ENCODE data around the gene CTNNA2.

Gene CTNNA2

GRCh38 chr2:80303006-80303908, 790.4 kb downstream of the CTNNA2 start:
- DNase-seq (ENCODE audit: low read depth in 2 of 2), result peak in 1 of 2 donors; percentile 6
- no peak for TF ChIP-seq CTCF (IDR thresholded peaks at IDR 0.05; ENCODE audit: low read depth, low read length)
- H3K4me3 ChIP-seq (replicated peaks in 1 of 2; ENCODE audit: low read depth in 2 of 2, low read length in 2 of 2), result no peak overlapping the region

DNA sequence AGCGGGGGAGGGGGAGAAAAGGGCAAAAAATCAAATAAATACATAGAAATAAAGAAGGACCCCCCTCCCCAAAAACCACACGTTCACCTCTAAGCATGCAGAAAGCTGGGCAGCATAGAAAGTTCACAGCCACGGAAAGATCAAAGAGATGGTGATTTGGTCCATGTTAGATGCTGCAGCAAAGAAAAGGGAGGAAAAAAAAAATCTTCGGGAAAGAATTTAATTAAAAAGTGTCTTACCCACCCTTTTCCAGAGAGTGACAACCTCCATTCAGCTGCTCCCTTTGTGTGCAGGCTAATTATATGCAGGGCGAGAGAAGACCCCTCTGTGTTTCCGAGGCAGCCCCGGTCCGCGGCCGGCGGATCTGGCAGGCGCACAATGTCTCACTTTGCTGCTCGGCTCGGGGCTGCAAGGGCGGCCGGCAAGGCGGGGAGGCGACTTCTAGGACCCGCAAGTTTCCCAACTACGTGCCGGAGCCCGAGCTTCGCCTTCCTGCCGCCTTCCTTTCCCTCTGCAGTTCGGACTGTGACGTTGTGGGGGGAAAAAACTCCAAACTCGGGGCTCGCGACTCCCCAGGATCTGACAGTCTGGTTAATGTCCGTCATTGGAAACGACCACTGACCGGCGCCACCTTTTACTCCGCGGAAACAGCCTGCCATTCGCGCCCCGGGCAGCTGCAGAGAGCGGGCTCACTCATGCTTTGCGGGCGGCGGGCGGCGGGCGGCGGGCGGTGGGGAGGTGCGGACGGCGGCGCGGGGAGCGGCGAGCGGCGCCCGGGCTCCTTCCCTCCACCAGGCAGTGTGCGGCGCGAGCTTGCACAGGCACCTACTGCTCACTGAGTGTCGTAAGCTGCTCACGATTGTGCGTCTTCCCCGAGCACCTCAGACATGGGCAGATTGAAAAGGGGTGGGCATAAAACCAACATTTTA, 791.3 kb downstream of the CTNNA2 start, which contains the start of gene LRRTM1:
Gene LRRTM1 (minus strand): TSS at position 844 of the 929 bp plus-strand sequence. CDS start 933 bp downstream, outside the sequence.
- DNase-seq (ENCODE audit: low read depth in 2 of 2), result peak in 1 of 2 donors; percentile 6
- peak within 1 kb of the TSS; percentile 7 to 25 for H3K4me3 ChIP-seq (replicated peaks in 1 of 2; ENCODE audit: low read depth in 2 of 2, low read length in 2 of 2)
- no peak for TF ChIP-seq CTCF (IDR thresholded peaks at IDR 0.05; ENCODE audit: low read depth, low read length)

GRCh38 chr2:80311304-80311703, 798.5 kb downstream of the CTNNA2 start:
- no peak for TF ChIP-seq CTCF (IDR thresholded peaks at IDR 0.05; ENCODE audit: low read depth, low read length)

GRCh38 chr2:80312282-80312839, 799.5 kb downstream of the CTNNA2 start:
- no peak for TF ChIP-seq CTCF (IDR thresholded peaks at IDR 0.05; ENCODE audit: low read depth, low read length)
- no peak overlapping the region for H3K4me3 ChIP-seq (replicated peaks in 1 of 2; ENCODE audit: low read depth in 2 of 2, low read length in 2 of 2)
- DNase-seq (ENCODE audit: low read depth in 2 of 2), result no peak

More at GRCh38 chr2:80311304-80311703, 798.5 kb downstream of the CTNNA2 start:
- no peak for DNase-seq (ENCODE audit: low read depth in 2 of 2)
- no peak overlapping the region for H3K4me3 ChIP-seq (replicated peaks in 1 of 2; ENCODE audit: low read depth in 2 of 2, low read length in 2 of 2)

GRCh38 chr2:80322311-80322920, 809.6 kb downstream of the CTNNA2 start:
- no peak for DNase-seq (ENCODE audit: low read depth in 2 of 2)
- no peak for TF ChIP-seq CTCF (IDR thresholded peaks at IDR 0.05; ENCODE audit: low read depth, low read length)
- H3K4me3 ChIP-seq (replicated peaks in 1 of 2; ENCODE audit: low read depth in 2 of 2, low read length in 2 of 2), result no peak overlapping the region

- no peak for TF ChIP-seq CTCF (IDR thresholded peaks at IDR 0.05; ENCODE audit: low read depth, low read length)
- H3K4me3 ChIP-seq (replicated peaks in 1 of 2; ENCODE audit: low read depth in 2 of 2, low read length in 2 of 2), result no peak overlapping the region
- DNase-seq (ENCODE audit: low read depth in 2 of 2), result no peak
Measured at GRCh38 chr2:80322958-80323357, 810.1 kb downstream of the CTNNA2 start.

Measured in cardiac fibroblast (primary cell).